H9 (cell line): Measurements from ENCODE around the gene GDF15. TPM values are rescaled to one million over a fixed set of nuclear protein-coding genes. Genes with fewer than 3 reads are reported as not detected.

ENCODE experiments used
- DNase-seq: peaks from one replicate; pipeline ENCODE4 v3.0.0-alpha.2; 2017
- H2AFZ ChIP-seq: one replicate; pipeline ENCODE4 v1.6.1; 2013; ENCODE audit warnings: mild to moderate bottlenecking, low read length, control low read depth, moderate library complexity
- H2AK5ac ChIP-seq: 2 replicates; pipeline ENCODE4 v1.6.1; 2013; ENCODE audit warnings: low read length, control low read depth, mixed read lengths; ENCODE audit not compliant: insufficient read length
- H2BK120ac ChIP-seq: one replicate; pipeline ENCODE4 v1.6.1; 2013; ENCODE audit warnings: low read depth, mild to moderate bottlenecking, low read length, control low read depth, inconsistent platforms; ENCODE audit not compliant: poor library complexity, severe bottlenecking
- H2BK12ac ChIP-seq: 2 replicates; pipeline ENCODE4 v1.6.1; 2013; ENCODE audit warnings: low read length, control low read depth, mixed read lengths, low read depth; ENCODE audit not compliant: insufficient read length
- H2BK15ac ChIP-seq: 2 replicates; pipeline ENCODE4 v1.6.1; 2013; ENCODE audit warnings: low read depth, low read length, control low read depth
- H2BK20ac ChIP-seq: one replicate; pipeline ENCODE4 v1.6.1; 2013; ENCODE audit warnings: low read depth, mild to moderate bottlenecking, low read length, control low read depth, inconsistent platforms; ENCODE audit not compliant: poor library complexity, severe bottlenecking
- H2BK5ac ChIP-seq: 2 replicates; pipeline ENCODE4 v1.6.1; 2013; ENCODE audit warnings: low read length, control low read depth, mixed read lengths; ENCODE audit not compliant: insufficient read length
- H3K14ac ChIP-seq: 2 replicates; pipeline ENCODE4 v1.6.1; 2013; ENCODE audit warnings: low read length, control low read depth; ENCODE audit not compliant: insufficient read depth
- H3K18ac ChIP-seq: 2 replicates; pipeline ENCODE4 v1.6.1; 2013; ENCODE audit warnings: low read depth, mild to moderate bottlenecking, mixed read lengths, low read length, control low read depth; ENCODE audit not compliant: insufficient read length
- H3K23ac ChIP-seq: 2 replicates; pipeline ENCODE4 v1.6.1; 2013; ENCODE audit warnings: low read length, control low read depth, mixed read lengths, low read depth; ENCODE audit not compliant: insufficient read length
- H3K23me2 ChIP-seq: 2 replicates; pipeline ENCODE4 v1.6.1; 2013; ENCODE audit warnings: low read depth, mild to moderate bottlenecking, mixed read lengths, low read length, control low read depth; ENCODE audit not compliant: insufficient read length, poor library complexity, severe bottlenecking
- H3K27ac ChIP-seq: 2 replicates; pipeline ENCODE4 v1.5.1; 2013; ENCODE audit warnings: low read length, control low read depth, mixed read lengths, low read depth; ENCODE audit not compliant: insufficient read length
- H3K27me3 ChIP-seq: 2 replicates; pipeline ENCODE4 v1.6.1; 2013; ENCODE audit warnings: low read length, control low read depth, inconsistent platforms; ENCODE audit not compliant: insufficient read depth
- H3K4ac ChIP-seq: 2 replicates; pipeline ENCODE4 v1.6.1; 2013; ENCODE audit warnings: low read depth, mild to moderate bottlenecking, control low read depth, inconsistent platforms, low read length, moderate library complexity
- H3K4me1 ChIP-seq: 2 replicates; pipeline ENCODE4 v1.6.1; 2013; ENCODE audit warnings: low read length, control low read depth, inconsistent platforms; ENCODE audit not compliant: insufficient read depth
- H3K4me2 ChIP-seq: 2 replicates; pipeline ENCODE4 v1.6.1; 2013; ENCODE audit warnings: low read length, control low read depth, mixed read lengths; ENCODE audit not compliant: insufficient read length, insufficient read depth
- H3K56ac ChIP-seq: 2 replicates; pipeline ENCODE4 v1.6.1; 2013; ENCODE audit warnings: low read depth, mild to moderate bottlenecking, mixed read lengths, low read length, control low read depth; ENCODE audit not compliant: insufficient read length
- H3K79me1 ChIP-seq: 2 replicates; pipeline ENCODE4 v1.6.1; 2013; ENCODE audit warnings: low read depth, mild to moderate bottlenecking, moderate library complexity, low read length, control low read depth, inconsistent platforms; ENCODE audit not compliant: insufficient read depth, poor library complexity, severe bottlenecking
- H3K79me2 ChIP-seq: 2 replicates; pipeline ENCODE4 v1.6.1; 2013; ENCODE audit warnings: low read length, control low read depth, inconsistent platforms; ENCODE audit not compliant: insufficient read depth
- H3K9ac ChIP-seq: 2 replicates; pipeline ENCODE4 v1.6.1; 2013; ENCODE audit warnings: low read length, control low read depth, mixed read lengths; ENCODE audit not compliant: insufficient read length; ENCODE audit errors: extremely low read depth
- H3K9me3 ChIP-seq: one replicate; pipeline ENCODE4 v1.6.1; 2013; ENCODE audit warnings: low read depth, low read length, inconsistent platforms; ENCODE audit not compliant: control insufficient read depth
- H3T11ph ChIP-seq: one replicate; pipeline ENCODE4 v1.6.1; 2013; ENCODE audit warnings: mild to moderate bottlenecking, low read length, control low read depth, inconsistent platforms
- H4K20me1 ChIP-seq: one replicate; pipeline ENCODE4 v1.6.1; 2013; ENCODE audit not compliant: control insufficient read depth, insufficient read length, insufficient read depth
- H4K5ac ChIP-seq: 2 replicates; pipeline ENCODE4 v1.6.1; 2013; ENCODE audit warnings: low read depth, mild to moderate bottlenecking, mixed read lengths, low read length, control low read depth; ENCODE audit not compliant: insufficient read length
- H4K8ac ChIP-seq: replicated peaks from 2 replicates; pipeline ENCODE4 v1.6.1; 2013; ENCODE audit warnings: low read length, control low read depth, mixed read lengths, low read depth; ENCODE audit not compliant: insufficient read length
- H4K91ac ChIP-seq: 2 replicates; pipeline ENCODE4 v1.6.1; 2013; ENCODE audit warnings: low read depth, mild to moderate bottlenecking, moderate library complexity, mixed read lengths, low read length, control low read depth; ENCODE audit not compliant: insufficient read length
- H3K27ac Mint-ChIP-seq, 3 experiments: 2 replicates in 2 of 3; 3 replicates in 1 of 3; pipeline ENCODE4 v1.8.0; 2020 to 2021; ENCODE audit warnings: mixed read lengths in 3 of 3, mild to moderate bottlenecking in 1 of 3, moderate library complexity in 1 of 3
- H3K27me3 Mint-ChIP-seq: 2 replicates; pipeline ENCODE4 v1.8.0; 2021; ENCODE audit warnings: low read depth, mild to moderate bottlenecking, moderate library complexity, mixed read lengths
- H3K36me3 Mint-ChIP-seq, 3 experiments: 2 replicates in 2 of 3; 3 replicates in 1 of 3; pipeline ENCODE4 v1.8.0; 2020 to 2021; ENCODE audit warnings: low read depth in 3 of 3, mixed read lengths in 3 of 3; ENCODE audit not compliant: insufficient read depth in 1 of 3
- H3K4me1 Mint-ChIP-seq, 2 experiments: 2 replicates each; pipeline ENCODE4 v1.8.0; 2020; ENCODE audit warnings: mixed read lengths in 2 of 2
- H3K4me3 Mint-ChIP-seq, 2 experiments: 2 replicates in 1 of 2; 3 replicates in 1 of 2; pipeline ENCODE4 v1.8.0; 2020 to 2021; ENCODE audit warnings: mild to moderate bottlenecking in 2 of 2, mixed read lengths in 2 of 2, moderate library complexity in 1 of 2
- H3K9me3 Mint-ChIP-seq, 2 experiments: 2 replicates in 1 of 2; 3 replicates in 1 of 2; pipeline ENCODE4 v1.8.0; 2020; ENCODE audit warnings: mild to moderate bottlenecking in 2 of 2, mixed read lengths in 2 of 2, moderate library complexity in 1 of 2
- WGBS: extraction: QIAGEN DNeasy Blood & Tissue Kit; methylation state at CpG from one replicate; pipeline ENCODE4 v1.1.7; 2013; ENCODE audit warnings: missing lambda C conversion rate, low lambda C conversion rate, mixed read lengths; ENCODE audit not compliant: insufficient read length; ENCODE audit errors: extremely low coverage; 5-methylcytosine and 5-hydroxymethylcytosine counted together
- total RNA-seq: library from RNA; stranded (reverse); gene quantifications from 2 replicates; pipeline ENCODE4 v1.2.1, GENCODE V29; 2021
- TF ChIP-seq, protein P1 (sequence below): fragments of 200-600 bp; sonication (generic); conservative IDR thresholded peaks from 3 replicates; pipeline ENCODE4 v1.8.0; 2021; ENCODE audit warnings: antibody characterized with exemption, mild to moderate bottlenecking

The GDF15 gene
- total RNA-seq, 1 experiment from 2014 or later = 5.7 TPM

DNA sequence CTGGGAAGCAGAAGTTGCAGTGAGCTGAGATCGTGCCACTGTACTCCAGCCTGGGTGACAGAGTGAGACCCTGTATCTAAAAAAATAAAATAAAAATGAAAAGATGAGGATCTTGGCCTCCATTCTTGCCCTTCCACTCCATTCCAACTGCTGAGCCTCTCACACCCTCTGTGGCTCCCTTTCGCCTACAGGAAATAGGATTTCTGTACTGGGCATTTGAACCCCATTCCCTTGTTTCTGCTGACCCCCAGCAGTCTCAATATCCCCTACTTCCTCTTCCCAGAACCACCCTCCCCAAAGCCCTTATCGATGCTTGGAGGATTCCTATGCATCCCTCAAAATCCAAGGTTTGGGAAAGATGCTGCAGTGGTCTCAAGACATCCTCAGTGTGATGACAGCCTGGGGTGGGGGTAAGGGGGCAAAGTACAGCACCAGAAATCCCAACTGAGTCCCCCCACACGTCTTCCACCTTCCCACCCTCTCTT, 12.5 kb upstream of the GDF15 start:
- peak overlapping the region; percentile 67 for H3K27ac ChIP-seq
- no peak overlapping the region for H2BK15ac ChIP-seq
- peaks cover 2% of the 10 kb centered on the region; the same call in 1 of the 2 replicates for H3K4me1 ChIP-seq
- peak overlapping the region; percentile 94 for H3K18ac ChIP-seq
- peak overlapping the region; percentile 90 for H4K8ac ChIP-seq
- H3K14ac ChIP-seq = peak overlapping the region; percentile 87; the same call in 1 of the 2 replicates
- no peak overlapping the region for H3K9ac ChIP-seq
- no peak overlapping the region for H2BK20ac ChIP-seq
- no peaks in the 10 kb centered on the region for H3K27me3 ChIP-seq
- peak overlapping the region; percentile 40 for H3T11ph ChIP-seq
- H3K4ac ChIP-seq = peak overlapping the region; percentile 48
- no peaks in the 10 kb centered on the region for H3K9me3 ChIP-seq
- peak overlapping the region; percentile 15 for H2AK5ac ChIP-seq
- H3K23me2 ChIP-seq = no peaks in the 10 kb centered on the region
- TF ChIP-seq, protein P1, sequence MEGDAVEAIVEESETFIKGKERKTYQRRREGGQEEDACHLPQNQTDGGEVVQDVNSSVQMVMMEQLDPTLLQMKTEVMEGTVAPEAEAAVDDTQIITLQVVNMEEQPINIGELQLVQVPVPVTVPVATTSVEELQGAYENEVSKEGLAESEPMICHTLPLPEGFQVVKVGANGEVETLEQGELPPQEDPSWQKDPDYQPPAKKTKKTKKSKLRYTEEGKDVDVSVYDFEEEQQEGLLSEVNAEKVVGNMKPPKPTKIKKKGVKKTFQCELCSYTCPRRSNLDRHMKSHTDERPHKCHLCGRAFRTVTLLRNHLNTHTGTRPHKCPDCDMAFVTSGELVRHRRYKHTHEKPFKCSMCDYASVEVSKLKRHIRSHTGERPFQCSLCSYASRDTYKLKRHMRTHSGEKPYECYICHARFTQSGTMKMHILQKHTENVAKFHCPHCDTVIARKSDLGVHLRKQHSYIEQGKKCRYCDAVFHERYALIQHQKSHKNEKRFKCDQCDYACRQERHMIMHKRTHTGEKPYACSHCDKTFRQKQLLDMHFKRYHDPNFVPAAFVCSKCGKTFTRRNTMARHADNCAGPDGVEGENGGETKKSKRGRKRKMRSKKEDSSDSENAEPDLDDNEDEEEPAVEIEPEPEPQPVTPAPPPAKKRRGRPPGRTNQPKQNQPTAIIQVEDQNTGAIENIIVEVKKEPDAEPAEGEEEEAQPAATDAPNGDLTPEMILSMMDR = no peak
- H4K20me1 ChIP-seq = peaks cover 2% of the 10 kb centered on the region
- peaks cover 0 to 2% (median 2%) of the 10 kb centered on the region in 3 experiments; a peak in 1 of 7 replicates for H3K36me3 Mint-ChIP-seq
- WGBS = no CpG with 5 or more reads among the region's 4 CpGs
- H3K79me2 ChIP-seq = no peaks in the 10 kb centered on the region
- H2BK5ac ChIP-seq = peak overlapping the region; percentile 51
- peak overlapping the region; percentile 77 for H4K91ac ChIP-seq
- H3K4me3 Mint-ChIP-seq = no peak overlapping the region; a peak in 1 of 5 replicates
- peaks cover 22 to 26% of the 10 kb centered on the region in 2 experiments for H3K4me1 Mint-ChIP-seq
- peak overlapping the region; percentile 77 for H4K5ac ChIP-seq
- DNase-seq = no peak
- no peak overlapping the region for H3K56ac ChIP-seq
- H2BK120ac ChIP-seq = peak overlapping the region; percentile 15
- H3K79me1 ChIP-seq = no peaks in the 10 kb centered on the region
- H3K4me2 ChIP-seq = no peak overlapping the region
- peak overlapping the region; percentile 97 to 98 (median 97) for H3K27ac Mint-ChIP-seq
- H2AFZ ChIP-seq = no peak overlapping the region
- no peaks in the 10 kb centered on the region; the same call in 1 of the 2 replicates for H3K27me3 Mint-ChIP-seq
- H3K23ac ChIP-seq = no peak overlapping the region
- no peaks in the 10 kb centered on the region; a peak in 1 of 5 replicates for H3K9me3 Mint-ChIP-seq
- H2BK12ac ChIP-seq = peak overlapping the region; percentile 68
